PC-3 (cell line): Measurements from ENCODE around the gene ANKRD42. TPM values are rescaled to one million over a fixed set of nuclear protein-coding genes. Genes with fewer than 3 reads are reported as not detected.
A peak's percentile ranks its signal among the peaks of the same experiment; 100 is the strongest.

Experiments used
- ATAC-seq: fragments of 200-7000 bp; cut with Tn5 transposase; 2 replicates; pipeline ENCODE4 v1.9.1; 2020; ENCODE audit warnings: mild to moderate bottlenecking, moderate library complexity
- BruUV-seq: library from RNA; stranded (reverse); fragments of 400-500 nt; replicated peaks from 2 replicates; lab custom pipeline; 2021; lab: Mats Ljungman, UMichigan
- CTCF ChIA-PET: fragments of 300-600 bp; sonication (Branson Sonifier 250); formaldehyde crosslinking; loops from one replicate; lab custom pipeline; 2022; ENCODE audit warnings: antibody characterized with exemption; lab: Charles Lee
- POLR2A ChIA-PET: fragments of 300-600 bp; sonication (Branson Sonifier 250); formaldehyde crosslinking; loops from one replicate; lab custom pipeline; 2022; ENCODE audit warnings: antibody characterized with exemption; ENCODE audit not compliant: unreplicated experiment; lab: Charles Lee
- DNase-seq: peaks from one replicate; pipeline ENCODE4 v3.0.0-alpha.2; 2015
- H2AFZ ChIP-seq: fragments of 300-600 bp; sonication (generic); 2 replicates; pipeline ENCODE4 v1.6.0; 2016; ENCODE audit warnings: antibody characterized with exemption, low read length
- H3F3A ChIP-seq: fragments of 300-600 bp; sonication (generic); one replicate; pipeline ENCODE4 v1.6.0; 2017; ENCODE audit warnings: antibody characterized with exemption, low read length, control low read depth, mild to moderate bottlenecking; ENCODE audit not compliant: unreplicated experiment
- H3K27ac ChIP-seq: fragments of 300-600 bp; sonication (generic); 2 replicates; pipeline ENCODE4 v1.5.1; 2016; ENCODE audit warnings: mild to moderate bottlenecking, low read length
- H3K27me3 ChIP-seq: fragments of 300-600 bp; sonication (generic); 2 replicates; pipeline ENCODE4 v1.6.1; 2016; ENCODE audit warnings: low read length, mixed read lengths
- H3K36me3 ChIP-seq: fragments of 300-600 bp; sonication (generic); 2 replicates; pipeline ENCODE4 v1.6.1; 2016; ENCODE audit warnings: low read depth, mixed run types, low read length, mixed read lengths
- H3K4me1 ChIP-seq: fragments of 300-600 bp; sonication (generic); 2 replicates; pipeline ENCODE4 v1.5.1; 2016; ENCODE audit warnings: low read length; ENCODE audit not compliant: insufficient read depth
- H3K4me2 ChIP-seq: fragments of 300-600 bp; sonication (generic); 2 replicates; pipeline ENCODE4 v1.6.0; 2016; ENCODE audit warnings: low read length
- H3K4me3 ChIP-seq: fragments of 300-600 bp; sonication (generic); 2 replicates; pipeline ENCODE4 v1.5.1; 2016; ENCODE audit warnings: mild to moderate bottlenecking, low read length, mixed read lengths
- H3K79me2 ChIP-seq: fragments of 300-600 bp; sonication (generic); 2 replicates; pipeline ENCODE4 v1.6.1; 2017; ENCODE audit warnings: low read length, mixed read lengths
- H3K9ac ChIP-seq: fragments of 300-600 bp; sonication (generic); 2 replicates; pipeline ENCODE4 v1.6.0; 2016; ENCODE audit warnings: mild to moderate bottlenecking, low read length
- H3K9me2 ChIP-seq: fragments of 300-600 bp; sonication (generic); replicated peaks from 2 replicates; pipeline ENCODE4 v1.6.1; 2016; ENCODE audit warnings: mixed run types, low read length, mixed read lengths
- H3K9me3 ChIP-seq: fragments of 300-600 bp; sonication (generic); 2 replicates; pipeline ENCODE4 v1.6.1; 2016; ENCODE audit warnings: low read length, mixed read lengths
- H4K20me1 ChIP-seq: fragments of 300-600 bp; sonication (generic); 2 replicates; pipeline ENCODE4 v1.6.1; 2016; ENCODE audit warnings: low read length, mixed read lengths
- EZH2 ChIP-seq: fragments of 300-600 bp; sonication (generic); IDR thresholded peaks from one replicate; pipeline ENCODE4 v1.6.1; 2017; ENCODE audit warnings: antibody characterized with exemption, mild to moderate bottlenecking, low read length; ENCODE audit not compliant: unreplicated experiment
- EZH2phosphoT487 ChIP-seq: fragments of 300-600 bp; sonication (generic); IDR thresholded peaks from 2 replicates; pipeline ENCODE4 v1.6.1; 2018; ENCODE audit warnings: mild to moderate bottlenecking, antibody characterized with exemption, low read length, borderline replicate concordance
- intact Hi-C: fragments of 100-400 bp; cut with micrococcal nuclease; formaldehyde crosslinking; loops from 2 replicates; pipeline ENCODE4 v1.9.0; 2023
- total RNA-seq: library from RNA; depleted of rRNA; stranded (reverse); fragments of >200 nt; gene quantifications from 2 replicates; pipeline ENCODE4 v1.2.3, GENCODE V29; 2014
- TF ChIP-seq, protein P1 (sequence below): fragments of 300-600 bp; sonication (generic); conservative IDR thresholded peaks from 2 replicates; pipeline ENCODE4 v1.5.1; 2017; ENCODE audit warnings: antibody characterized with exemption, low read depth, mild to moderate bottlenecking, low read length

The ANKRD42 gene
- total RNA-seq, 1 experiment from 2014 or later, result 11.2 TPM

DNA sequence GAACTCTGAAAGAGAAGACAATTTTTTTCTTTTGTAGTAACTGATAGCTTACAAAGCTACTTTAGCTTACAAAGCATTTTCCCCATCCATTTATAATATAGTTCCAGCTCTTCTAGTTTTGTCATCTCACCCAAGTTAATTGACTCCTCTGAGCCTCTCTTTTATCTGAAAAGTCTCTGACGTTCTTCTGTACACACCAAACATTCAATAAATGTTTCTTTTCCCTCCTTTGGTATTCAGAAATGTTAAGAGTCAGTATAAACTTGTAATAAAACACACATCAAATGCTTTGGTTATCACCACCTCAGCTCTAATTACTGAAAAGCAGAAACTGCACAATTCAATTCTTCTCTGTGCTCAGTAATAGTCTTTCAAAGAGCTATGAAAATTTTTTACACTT lies 86.7 kb downstream of the ANKRD42 start:
- DNase-seq, result no peak
- BruUV-seq, result no TSS peak
- Histone ChIP-seq H3K27me3 (no peaks in the 10 kb centered on the region), H3K4me2 (no peak overlapping the region), H3K27ac (no peak overlapping the region), H2AFZ (no peak overlapping the region), H3K79me2 (peaks cover 51% of the 10 kb centered on the region), H4K20me1 (no peaks in the 10 kb centered on the region), H3K9me2 (no peaks in the 10 kb centered on the region), H3K9me3 (no peaks in the 10 kb centered on the region), H3K4me3 (no peak overlapping the region), H3K9ac (no peak overlapping the region), H3K36me3 (peaks cover 9% of the 10 kb centered on the region; the same call in 1 of the 2 replicates), H3F3A (no peaks in the 10 kb centered on the region), H3K4me1 (peaks cover 30% of the 10 kb centered on the region)
- POLR2A ChIA-PET, result no interaction called here
- no peak for ATAC-seq
- CTCF ChIA-PET, result no interaction called here
- TF ChIP-seq, protein P1, sequence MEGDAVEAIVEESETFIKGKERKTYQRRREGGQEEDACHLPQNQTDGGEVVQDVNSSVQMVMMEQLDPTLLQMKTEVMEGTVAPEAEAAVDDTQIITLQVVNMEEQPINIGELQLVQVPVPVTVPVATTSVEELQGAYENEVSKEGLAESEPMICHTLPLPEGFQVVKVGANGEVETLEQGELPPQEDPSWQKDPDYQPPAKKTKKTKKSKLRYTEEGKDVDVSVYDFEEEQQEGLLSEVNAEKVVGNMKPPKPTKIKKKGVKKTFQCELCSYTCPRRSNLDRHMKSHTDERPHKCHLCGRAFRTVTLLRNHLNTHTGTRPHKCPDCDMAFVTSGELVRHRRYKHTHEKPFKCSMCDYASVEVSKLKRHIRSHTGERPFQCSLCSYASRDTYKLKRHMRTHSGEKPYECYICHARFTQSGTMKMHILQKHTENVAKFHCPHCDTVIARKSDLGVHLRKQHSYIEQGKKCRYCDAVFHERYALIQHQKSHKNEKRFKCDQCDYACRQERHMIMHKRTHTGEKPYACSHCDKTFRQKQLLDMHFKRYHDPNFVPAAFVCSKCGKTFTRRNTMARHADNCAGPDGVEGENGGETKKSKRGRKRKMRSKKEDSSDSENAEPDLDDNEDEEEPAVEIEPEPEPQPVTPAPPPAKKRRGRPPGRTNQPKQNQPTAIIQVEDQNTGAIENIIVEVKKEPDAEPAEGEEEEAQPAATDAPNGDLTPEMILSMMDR, result no peak
- no peak for TF ChIP-seq EZH2
- TF ChIP-seq EZH2phosphoT487, result no peak
- intact Hi-C loops, result loop anchor here (10.0 kb wide), 1 partner anchor 565 kb away; no protein-coding TSS in a partner anchor

DNA sequence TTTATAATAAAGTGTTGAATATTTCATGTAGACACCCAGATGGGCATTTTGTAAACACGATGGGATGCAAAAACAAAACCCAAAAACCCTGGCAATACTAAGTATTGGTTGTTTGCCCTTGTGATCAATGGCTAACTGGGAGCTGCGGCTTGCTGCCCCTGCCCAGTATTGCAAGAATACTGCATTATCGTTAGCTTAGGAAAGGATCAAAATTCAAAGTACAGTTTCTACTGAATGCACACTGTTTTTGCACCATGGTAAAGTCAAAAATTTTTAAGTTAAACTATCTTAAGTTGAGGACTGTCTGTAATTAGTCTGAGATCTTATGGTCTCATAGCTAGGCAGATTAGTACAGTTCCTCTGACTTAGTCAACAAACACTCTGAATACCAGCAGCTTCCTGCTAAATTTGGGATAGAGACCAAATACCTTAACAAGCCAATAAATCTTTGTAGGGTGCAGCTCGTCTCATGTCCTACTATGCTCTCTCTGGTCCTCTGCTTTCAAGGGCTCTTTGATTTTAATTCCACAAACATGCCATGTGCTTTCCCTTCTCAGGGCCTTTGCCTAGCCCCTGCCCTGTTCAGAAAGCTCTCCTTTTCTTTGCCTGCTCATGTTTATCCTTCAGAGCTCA lies 88.7 kb downstream of the ANKRD42 start:
- Histone ChIP-seq H4K20me1 (no peaks in the 10 kb centered on the region), H3K9me2 (no peaks in the 10 kb centered on the region), H3K9me3 (no peaks in the 10 kb centered on the region), H3K4me3 (no peak overlapping the region), H3F3A (no peaks in the 10 kb centered on the region), H3K27ac (no peak overlapping the region), H3K4me1 (peaks cover 33% of the 10 kb centered on the region), H3K4me2 (peak overlapping the region; percentile 94), H3K79me2 (peaks cover 54% of the 10 kb centered on the region), H3K27me3 (no peaks in the 10 kb centered on the region), H2AFZ (no peak overlapping the region), H3K36me3 (peaks cover 9% of the 10 kb centered on the region; the same call in 1 of the 2 replicates), H3K9ac (no peak overlapping the region)
- ATAC-seq (peak; percentile 6), DNase-seq (peak; percentile 29)
- ChIA-PET CTCF (interaction anchor here (0.8 to 1.2 kb wide), 3 partner anchors 11 to 381 kb away, joined by 3 to 9 read pairs (median 4); partner anchors contain the start of gene DDIAS), POLR2A (interaction anchor here (0.5 to 0.7 kb wide), 4 partner anchors 24 to 416 kb away, joined by 3 read pairs; no protein-coding TSS in a partner anchor)
- BruUV-seq, result no TSS peak
- TF ChIP-seq EZH2, result no peak
- TF ChIP-seq EZH2phosphoT487, result no peak
- TF ChIP-seq, protein P1, result no peak
- intact Hi-C loops, result loop anchor here (2.0 to 10.0 kb wide), 2 partner anchors 87 to 567 kb away; no protein-coding TSS in a partner anchor
